GM19395 (cell line): ENCODE data around the gene INPP4B.

Source experiments
- ATAC-seq: cut with Tn5 transposase; IDR thresholded peaks from one replicate; pipeline ENCODE4 v1.9.1; 2021; ENCODE audit warnings: mild to moderate bottlenecking, moderate library complexity; ENCODE audit not compliant: unreplicated experiment

INPP4B gene

GRCh38 chr4:142043509-142043908 lies 802.6 kb downstream of the INPP4B start:
- ATAC-seq = no peak

GRCh38 chr4:142041788-142042187 lies 804.3 kb downstream of the INPP4B start:
- no peak for ATAC-seq

- ATAC-seq = no peak
Measured at GRCh38 chr4:142040043-142040442, 806.1 kb downstream of the INPP4B start.

- ATAC-seq = no peak
Measured at GRCh38 chr4:142036795-142037583, 809.1 kb downstream of the INPP4B start.

GRCh38 chr4:142035566-142035965 lies 810.5 kb downstream of the INPP4B start:
- no peak for ATAC-seq

GRCh38 chr4:142034101-142034500 lies 812.0 kb downstream of the INPP4B start:
- no peak for ATAC-seq

- ATAC-seq = no peak
Measured at GRCh38 chr4:142030010-142030409, 816.1 kb downstream of the INPP4B start.

- no peak for ATAC-seq
Measured at GRCh38 chr4:142021761-142022160, 824.3 kb downstream of the INPP4B start.

- no peak for ATAC-seq
Measured at GRCh38 chr4:142021181-142021580, 824.9 kb downstream of the INPP4B start.

- ATAC-seq = no peak
Measured at GRCh38 chr4:142016031-142016430, 830.1 kb downstream of the INPP4B start.

GRCh38 chr4:142009751-142010150 lies 836.4 kb downstream of the INPP4B start:
- ATAC-seq = no peak

- no peak for ATAC-seq
Measured at GRCh38 chr4:142005519-142005918, 840.6 kb downstream of the INPP4B start.

GRCh38 chr4:141999446-142000143 lies 846.5 kb downstream of the INPP4B start:
- no peak for ATAC-seq

- no peak for ATAC-seq
Measured at GRCh38 chr4:141995056-141995455, 851.0 kb downstream of the INPP4B start.

GRCh38 chr4:141977433-141977832 lies 868.7 kb downstream of the INPP4B start:
- ATAC-seq = no peak
